Medulla oblongata (tissue), 1 donor: Measurements from ENCODE around the gene BAHD1.
A peak's percentile ranks its signal among the peaks of the same experiment; 100 is the strongest.

ENCODE experiments used
- DNase-seq: peaks from one replicate; pipeline ENCODE4 v3.0.0-alpha.2; 2015; ENCODE audit errors: extremely low spot score

Gene BAHD1

DNA sequence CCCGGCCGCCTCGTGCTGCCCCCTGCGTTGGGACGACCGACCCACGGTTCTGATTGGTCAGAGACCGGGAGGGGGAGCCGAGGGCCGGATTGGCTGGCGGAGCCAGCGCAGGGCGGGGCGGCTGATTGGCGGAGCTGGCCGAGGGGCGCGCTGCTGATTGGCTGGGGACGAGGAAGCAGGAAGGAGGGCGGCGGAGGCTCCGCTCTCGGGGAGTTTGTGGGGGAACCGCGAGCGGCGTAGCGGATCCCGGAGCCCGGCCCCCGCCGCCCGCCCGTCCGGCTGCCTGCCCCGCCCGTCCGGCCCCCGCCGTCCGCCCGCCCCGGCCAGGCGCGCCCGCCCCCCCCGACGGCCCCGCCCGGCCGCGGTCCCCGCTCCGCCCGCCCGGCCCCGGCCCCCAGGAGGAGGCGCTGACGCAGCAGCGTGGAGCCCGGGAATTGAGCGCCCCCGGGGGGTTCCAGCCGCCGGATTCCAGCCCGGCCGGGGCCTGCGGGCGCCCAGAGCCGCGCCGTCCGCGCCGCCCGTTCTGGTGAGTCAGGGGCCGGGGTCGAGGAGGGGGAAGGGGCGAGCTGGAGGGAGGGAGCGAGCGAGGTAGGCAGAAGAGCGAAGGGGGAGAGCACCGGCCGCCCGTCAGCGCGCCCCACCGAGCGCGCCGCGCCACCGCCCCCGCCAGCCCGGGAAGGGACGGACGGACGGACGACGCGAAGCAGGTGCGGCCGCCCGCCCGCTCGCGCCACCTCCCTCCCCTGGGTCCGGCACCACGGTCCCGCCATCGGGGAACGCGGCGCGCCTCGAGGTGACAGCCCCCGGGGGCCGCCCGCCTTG lies at the start of gene BAHD1:
TSS of gene BAHD1 (plus strand) at position 211 of the 822 bp plus-strand sequence. CDS start 17,512 bp downstream, outside the sequence.
- peak; percentile 97 for DNase-seq

DNA sequence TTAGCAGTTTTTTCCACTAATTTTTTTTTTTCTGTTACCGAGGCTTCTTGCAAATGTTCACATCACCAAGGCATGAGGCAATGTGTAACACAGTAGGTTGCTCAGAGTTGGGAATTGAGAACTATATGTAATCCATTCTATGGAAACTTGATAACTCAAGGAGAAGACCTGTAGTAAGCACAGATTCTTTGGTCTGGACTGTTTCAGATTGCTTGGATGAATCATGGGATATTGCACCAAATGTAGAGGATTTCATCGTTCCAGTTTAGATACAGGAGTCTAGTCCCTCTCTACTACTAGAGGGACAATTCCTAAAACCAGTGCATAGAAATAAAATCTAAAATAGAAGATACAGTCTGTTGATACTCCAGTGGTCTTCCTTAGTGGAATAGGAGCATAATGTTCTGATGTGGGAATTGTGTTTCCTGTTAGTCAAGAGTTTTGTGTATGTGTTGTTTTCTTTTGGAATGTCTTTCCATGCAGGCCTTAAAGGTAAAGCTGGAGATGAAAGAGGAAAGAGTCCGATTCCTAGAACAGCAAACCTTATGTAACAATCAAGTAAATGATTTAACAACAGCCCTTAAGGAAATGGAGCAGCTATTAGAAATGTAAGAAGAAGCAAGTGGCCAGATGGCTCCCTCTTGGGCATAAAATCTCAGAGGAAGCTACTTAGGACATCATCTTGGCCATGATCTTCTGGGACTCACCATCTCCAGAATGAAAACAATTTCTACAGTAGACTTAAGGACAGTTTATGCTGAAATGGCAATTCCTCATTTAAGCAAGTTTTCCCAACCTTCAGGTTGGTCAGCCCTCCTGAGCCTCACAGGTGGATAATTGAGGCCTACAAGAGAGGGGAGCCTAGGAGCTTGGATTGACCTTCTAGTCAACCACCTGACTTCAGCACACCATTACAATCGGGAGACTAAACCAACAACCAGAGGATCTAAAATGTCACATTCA lies 47.5 kb upstream of the BAHD1 start:
- no peak for DNase-seq

DNA sequence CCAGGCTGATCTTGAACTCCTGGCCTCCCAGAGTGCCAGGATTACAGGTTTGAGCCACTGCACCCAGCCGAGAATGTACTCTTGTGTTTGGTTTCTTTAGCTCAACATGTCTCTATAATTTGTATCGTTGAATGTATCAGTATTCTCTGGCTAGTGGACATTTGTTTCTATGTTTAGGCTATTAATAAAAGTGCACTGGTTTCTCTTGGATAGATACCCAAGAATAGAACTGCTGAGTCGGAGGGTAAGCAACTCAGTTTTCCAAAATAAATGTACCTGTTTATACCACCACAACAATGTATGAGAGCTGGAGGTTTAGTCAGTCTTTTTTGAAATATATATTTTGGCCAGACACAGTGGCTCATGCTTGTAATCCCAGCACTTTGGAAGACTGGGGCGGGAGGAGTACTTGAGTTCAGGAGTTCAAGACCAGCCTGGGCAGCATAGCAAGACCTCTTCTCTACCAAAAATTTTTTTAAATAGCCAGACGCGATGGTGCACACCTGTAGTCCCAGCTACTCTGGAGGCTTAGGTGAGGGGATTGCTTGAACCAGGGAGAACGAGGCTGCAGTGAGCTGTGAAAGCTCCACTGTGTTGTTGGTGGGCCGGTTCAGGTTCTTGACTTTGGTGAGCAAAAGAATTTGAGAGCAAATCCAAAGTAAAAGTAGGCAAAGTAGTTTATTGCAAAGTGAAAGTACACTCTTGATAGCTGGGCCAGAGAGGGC lies 42.9 kb upstream of the BAHD1 start:
- DNase-seq: no peak

DNA sequence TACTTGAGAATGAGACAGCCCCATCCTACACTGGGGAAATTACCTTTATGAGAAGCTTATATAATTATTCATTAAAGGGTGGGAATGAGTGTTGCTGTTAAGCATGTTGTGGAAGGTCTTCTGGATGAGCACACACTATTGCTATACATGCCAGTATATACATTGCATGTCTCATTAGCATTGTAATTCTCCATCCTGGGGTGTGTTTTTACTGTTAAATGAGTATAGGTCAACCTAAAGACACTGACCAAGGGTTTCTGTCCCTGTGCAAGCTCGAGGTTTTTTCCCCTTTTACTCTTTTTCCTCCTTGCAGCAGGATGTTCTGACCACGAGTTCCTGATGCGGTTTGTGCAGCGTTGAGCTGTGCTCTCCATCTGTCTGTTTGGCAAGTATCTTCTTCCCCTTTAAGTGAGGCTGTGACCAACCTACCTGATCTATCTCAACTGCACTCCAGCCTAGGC lies 42.3 kb upstream of the BAHD1 start:
- peak; percentile 84 for DNase-seq

GRCh38 chr15:40399370-40399769 lies 41.4 kb upstream of the BAHD1 start:
- DNase-seq: no peak

DNA sequence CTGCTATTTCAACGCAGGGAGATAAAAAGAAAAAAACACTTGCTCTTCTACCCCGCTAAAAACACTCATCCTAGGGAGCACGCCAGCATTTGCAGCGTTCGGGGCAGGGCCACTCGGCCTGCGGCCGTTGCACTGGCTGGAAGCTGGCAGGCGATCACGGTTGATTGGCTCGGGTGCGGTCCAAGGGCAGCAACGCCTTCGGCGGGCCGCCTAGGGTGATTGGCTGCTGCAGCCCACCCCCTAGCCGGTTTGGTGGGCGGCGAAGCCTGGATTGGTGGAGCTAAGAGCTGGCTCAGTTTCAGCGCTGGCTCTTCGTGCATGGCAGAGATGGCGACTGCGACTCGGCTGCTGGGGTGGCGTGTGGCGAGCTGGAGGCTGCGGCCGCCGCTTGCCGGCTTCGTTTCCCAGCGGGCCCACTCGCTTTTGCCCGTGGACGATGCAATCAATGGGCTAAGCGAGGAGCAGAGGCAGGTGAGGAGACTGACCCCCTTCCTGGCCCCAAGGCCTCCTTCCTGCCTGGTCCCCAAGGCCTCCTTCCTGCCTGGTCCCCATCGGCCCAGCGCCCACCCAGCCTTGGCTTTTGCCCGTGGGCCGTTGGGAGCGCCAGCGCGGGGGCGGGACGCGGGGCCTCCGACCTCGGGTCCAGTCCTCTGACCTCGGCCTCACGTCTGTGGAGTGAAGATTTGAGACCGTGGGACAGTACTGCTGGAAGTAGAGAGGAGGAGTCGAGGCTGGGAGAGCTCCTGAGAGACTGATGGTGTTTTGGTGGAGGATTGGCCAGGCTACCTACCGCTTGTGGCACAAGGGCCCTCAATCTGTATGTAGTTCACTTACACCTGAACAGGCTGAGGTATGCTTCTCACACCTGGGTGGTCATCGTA lies 35.0 kb upstream of the BAHD1 start, which contains the start of gene IVD:
TSS of gene IVD (plus strand) at position 295 of the 881 bp plus-strand sequence. CDS start at position 328, 33 bp downstream.
- peak; percentile 98 for DNase-seq

GRCh38 chr15:40407330-40407990 lies 33.3 kb upstream of the BAHD1 start:
- peak; percentile 47 for DNase-seq

DNA sequence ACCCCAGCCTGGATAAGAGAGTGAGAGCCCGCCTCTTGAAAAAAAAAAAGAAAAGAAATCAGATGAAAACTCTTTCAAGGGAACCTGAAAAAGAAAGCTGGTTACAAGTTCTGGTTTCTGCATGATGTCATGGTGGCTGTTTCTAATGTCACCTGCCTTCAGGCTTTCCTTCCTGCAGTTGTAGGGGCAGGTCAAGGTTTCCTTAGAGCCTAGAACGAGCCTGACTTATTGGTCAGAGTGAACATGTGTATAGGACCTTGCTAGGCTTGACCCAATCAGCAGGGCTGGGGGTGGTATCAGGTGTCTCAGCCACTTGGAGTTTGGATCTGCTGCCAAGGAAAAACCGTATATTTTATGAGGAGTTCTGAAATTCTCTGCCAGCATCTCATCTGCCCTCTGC lies 31.4 kb upstream of the BAHD1 start:
- no peak for DNase-seq

GRCh38 chr15:40410476-40410875 lies 30.3 kb upstream of the BAHD1 start:
- DNase-seq: no peak

- DNase-seq: no peak
Measured at GRCh38 chr15:40412095-40412759, 28.5 kb upstream of the BAHD1 start.

DNA sequence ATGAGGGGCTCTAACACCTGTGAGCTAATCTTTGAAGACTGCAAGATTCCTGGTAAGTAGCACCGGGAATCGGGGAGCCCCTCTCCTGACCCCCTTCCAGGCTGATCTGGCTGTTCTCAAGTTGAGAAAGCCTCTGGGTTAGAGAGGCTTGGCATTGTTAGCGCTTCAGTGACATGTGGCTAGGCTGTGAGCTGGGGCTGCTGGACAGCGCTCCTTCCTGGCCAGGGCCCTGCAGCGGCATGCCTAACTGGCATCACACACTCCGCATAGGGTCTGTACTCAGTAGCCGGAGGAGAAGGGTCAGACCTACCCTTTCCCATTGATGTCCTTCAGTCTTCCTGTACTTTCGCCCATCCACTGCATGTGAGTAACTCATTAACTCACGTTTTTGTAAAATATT lies 27.7 kb upstream of the BAHD1 start:
- DNase-seq: no peak

DNA sequence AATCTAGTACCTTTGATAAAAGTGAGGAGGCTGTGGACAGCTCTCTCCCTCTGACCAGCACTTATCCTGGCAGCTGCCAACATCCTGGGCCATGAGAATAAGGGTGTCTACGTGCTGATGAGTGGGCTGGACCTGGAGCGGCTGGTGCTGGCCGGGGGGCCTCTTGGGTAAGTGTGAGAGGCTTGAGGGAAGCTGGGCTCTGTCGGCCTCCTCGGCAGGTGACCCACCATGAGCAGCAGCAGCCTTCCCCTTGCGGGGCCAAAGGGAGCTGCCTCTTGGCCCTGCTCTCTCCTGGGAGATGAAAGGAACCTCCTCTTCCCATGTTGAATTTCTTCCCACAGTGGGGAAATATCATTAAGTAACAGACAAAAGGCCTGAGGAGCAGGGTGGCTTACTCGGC lies 25.9 kb upstream of the BAHD1 start:
- DNase-seq: no peak

DNA sequence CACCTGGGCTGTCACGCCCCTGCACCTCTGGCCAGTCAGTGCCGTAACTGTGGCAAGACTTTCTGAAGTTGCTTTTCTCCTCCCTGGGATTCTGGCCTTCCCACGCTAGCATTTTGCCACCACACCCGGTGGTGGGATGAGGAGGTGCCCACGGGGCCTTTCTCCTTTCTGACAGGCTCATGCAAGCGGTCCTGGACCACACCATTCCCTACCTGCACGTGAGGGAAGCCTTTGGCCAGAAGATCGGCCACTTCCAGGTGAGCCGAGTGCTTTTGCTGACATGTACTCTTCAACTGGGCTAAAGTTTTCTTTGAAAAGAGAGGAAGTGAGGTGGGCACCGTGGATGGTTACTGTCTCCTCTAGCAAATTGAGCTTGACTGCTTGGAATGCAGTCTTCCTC lies 25.5 kb upstream of the BAHD1 start:
- no peak for DNase-seq

DNA sequence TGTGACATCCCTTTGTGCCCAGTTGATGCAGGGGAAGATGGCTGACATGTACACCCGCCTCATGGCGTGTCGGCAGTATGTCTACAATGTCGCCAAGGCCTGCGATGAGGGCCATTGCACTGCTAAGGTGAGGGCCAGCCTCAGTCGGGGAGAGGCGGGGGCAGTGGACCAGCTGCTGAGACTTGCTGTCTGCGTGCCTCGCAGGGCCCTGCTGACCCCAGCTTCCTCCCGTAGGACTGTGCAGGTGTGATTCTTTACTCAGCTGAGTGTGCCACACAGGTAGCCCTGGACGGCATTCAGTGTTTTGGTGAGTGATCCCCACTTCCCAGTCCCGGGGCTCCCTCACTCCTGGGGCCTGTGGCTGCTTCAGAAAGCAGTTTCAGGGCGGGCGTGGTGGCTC lies 24.7 kb upstream of the BAHD1 start:
- DNase-seq: no peak

GRCh38 chr15:40418126-40418525 lies 22.6 kb upstream of the BAHD1 start:
- no peak for DNase-seq

GRCh38 chr15:40420071-40420713 lies 20.6 kb upstream of the BAHD1 start:
- no peak for DNase-seq

- no peak for DNase-seq
Measured at GRCh38 chr15:40420793-40421192, 20.0 kb upstream of the BAHD1 start.

DNA sequence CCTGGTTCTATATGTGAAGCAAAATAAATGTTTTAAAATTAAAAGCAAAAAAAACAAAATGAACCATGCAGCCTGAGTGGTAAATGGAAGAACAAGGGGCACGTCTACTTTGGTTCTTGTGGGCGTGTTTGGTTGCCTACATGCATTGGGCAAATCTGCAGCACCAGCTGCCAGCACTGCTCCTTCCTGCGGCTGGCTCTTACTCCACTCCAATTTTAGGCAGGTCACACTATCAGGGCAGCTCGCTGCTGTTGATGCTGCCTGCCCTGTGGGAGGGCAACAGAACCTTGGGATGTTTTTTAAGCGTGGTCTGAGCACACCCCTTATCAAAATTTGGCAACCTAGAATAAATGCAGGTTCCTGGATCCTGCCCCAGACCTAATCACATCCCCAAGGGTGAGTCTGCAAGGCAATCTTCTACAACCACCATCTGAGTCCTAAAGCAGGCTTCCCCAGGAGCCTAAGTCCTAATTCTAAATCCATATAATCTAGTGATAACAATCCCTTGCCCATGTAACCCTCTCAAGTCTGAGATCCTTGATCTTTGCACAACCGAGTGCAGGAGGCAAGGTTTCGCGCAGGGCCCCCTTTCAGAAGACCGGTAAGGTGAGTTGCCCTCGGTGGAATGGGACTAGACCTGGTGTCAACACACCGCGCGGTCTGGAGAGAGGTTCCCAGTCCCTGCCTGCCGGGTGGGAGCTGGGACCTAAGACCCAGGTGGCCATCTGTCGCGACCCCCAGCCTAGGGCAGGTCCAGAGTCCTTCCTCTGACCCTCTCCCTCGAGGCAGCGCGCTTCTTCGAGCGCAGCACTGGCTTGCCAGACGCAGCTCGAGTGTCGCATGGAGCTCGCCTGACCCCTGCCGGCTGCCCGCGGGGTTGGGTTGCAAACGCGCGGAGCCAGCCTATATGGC lies 19.3 kb upstream of the BAHD1 start:
- peak; percentile 75 for DNase-seq
